K562 (cell line): ENCODE measurements around the gene SDC3. TPM values are rescaled to one million over a fixed set of nuclear protein-coding genes. Genes with fewer than 3 reads are reported as not detected.

Experiments
- ATAC-seq: fragments of 200-7000 bp; cut with Tn5 transposase; 3 replicates; pipeline ENCODE4 v1.9.1; 2020; ENCODE audit warnings: moderate library complexity
- BruUV-seq: library from RNA; stranded (reverse); fragments of 400-500 nt; replicated peaks from 2 replicates; lab custom pipeline; 2021; lab: Mats Ljungman, UMichigan
- CTCF ChIA-PET: fragments of 300-600 bp; formaldehyde crosslinking; extraction: SDS; loops from one replicate; lab custom pipeline; 2021; ENCODE audit warnings: low intra/inter-chr PET ratio; lab: Yijun Ruan, JAX
- POLR2A ChIA-PET: fragments of 300-600, 350-650 bp; sonication (Branson Sonifier 250); formaldehyde crosslinking; extraction: SDS; loops from one replicate; lab custom pipeline; 2021; ENCODE audit warnings: antibody characterized with exemption, inconsistent platforms; lab: Yijun Ruan, JAX
- DNase-seq, 4 experiments: peaks; one replicate each; pipeline versions ENCODE4 v3.0.0 to v3.0.0-alpha.2; 2011 to 2018; ENCODE audit warnings: low spot score in 3 of 4, mixed read lengths in 3 of 4; ENCODE audit errors: extremely low read depth in 1 of 4
- FAIRE-seq: peaks from 2 replicates; lab custom pipeline; 2011; peaks lifted over from hg19 to GRCh38; lab: Jason Lieb, UNC
- H2AFZ ChIP-seq: 2 replicates; pipeline ENCODE4 v1.6.0; 2011; ENCODE audit warnings: low read depth, low read length, control low read depth, inconsistent platforms
- H3K27ac ChIP-seq: fragments of 200-600 bp; 3 replicates; pipeline ENCODE4 v1.8.0; 2011; ENCODE audit warnings: low read depth, mild to moderate bottlenecking, control low read depth, inconsistent platforms, low read length, moderate library complexity, mixed read lengths; ENCODE audit errors: extremely low read depth
- H3K27me3 ChIP-seq, 2 experiments: fragments of 300-600 bp in 1 of 2; 2 replicates in 1 of 2; 3 replicates in 1 of 2; pipeline versions ENCODE4 v1.6.0 to v1.8.0; 2011; ENCODE audit warnings: inconsistent platforms in 2 of 2, low read length in 2 of 2, mild to moderate bottlenecking in 1 of 2, mixed read lengths in 1 of 2, moderate library complexity in 1 of 2; ENCODE audit not compliant: control insufficient read depth in 2 of 2, insufficient read depth in 2 of 2
- H3K36me3 ChIP-seq: fragments of 300-600 bp; 3 replicates; pipeline ENCODE4 v1.8.0; 2011; ENCODE audit warnings: mild to moderate bottlenecking, low read length, inconsistent platforms; ENCODE audit not compliant: control insufficient read depth, insufficient read depth
- H3K4me1 ChIP-seq, 2 experiments: fragments of 200-600 bp in 1 of 2; replicated peaks in 1 of 2; 2 replicates in 1 of 2; 3 replicates in 1 of 2; pipeline versions ENCODE4 v1.5.1 to v1.8.0; 2011; ENCODE audit warnings: inconsistent platforms in 2 of 2, low read length in 2 of 2, mild to moderate bottlenecking in 1 of 2, mixed read lengths in 1 of 2, moderate library complexity in 1 of 2; ENCODE audit not compliant: control insufficient read depth in 2 of 2, insufficient read depth in 2 of 2
- H3K4me2 ChIP-seq: 2 replicates; pipeline ENCODE4 v1.6.1; 2011; ENCODE audit warnings: low read length, control low read depth, inconsistent platforms, mixed read lengths; ENCODE audit not compliant: insufficient read depth
- H3K4me3 ChIP-seq: fragments of 200-600 bp; sonication (generic), shearing (Covaris generic); 2 replicates; pipeline ENCODE4 v1.5.1; 2016; ENCODE audit warnings: control low read depth, inconsistent platforms
- H3K79me2 ChIP-seq: fragments of 200-600 bp; 3 replicates; pipeline ENCODE4 v1.8.0; 2011; ENCODE audit warnings: low read length, inconsistent platforms; ENCODE audit not compliant: control insufficient read depth, insufficient read depth
- H3K9ac ChIP-seq, 2 experiments: 2 replicates each; pipeline versions ENCODE4 v1.6.0 to v1.6.1; 2011; ENCODE audit warnings: low read depth in 2 of 2, low read length in 2 of 2, control low read depth in 1 of 2, inconsistent platforms in 1 of 2, mild to moderate bottlenecking in 1 of 2, mixed read lengths in 1 of 2; ENCODE audit not compliant: insufficient read depth in 1 of 2
- H3K9me1 ChIP-seq: one replicate; pipeline ENCODE4 v1.6.0; 2011; ENCODE audit warnings: inconsistent platforms, mild to moderate bottlenecking, low read length, moderate library complexity; ENCODE audit not compliant: control insufficient read depth, insufficient read depth
- H3K9me3 ChIP-seq: replicated peaks from 2 replicates; pipeline ENCODE4 v1.5.1; 2011; ENCODE audit warnings: low read depth, low read length, inconsistent platforms; ENCODE audit not compliant: control insufficient read depth, insufficient read depth
- H4K20me1 ChIP-seq: replicated peaks from 2 replicates; pipeline ENCODE4 v1.6.1; 2011; ENCODE audit warnings: low read length, inconsistent platforms, mixed read lengths; ENCODE audit not compliant: control insufficient read depth, insufficient read depth
- GTF2F1 ChIP-seq: IDR thresholded peaks from 2 replicates; pipeline ENCODE4 v1.6.1; 2011; ENCODE audit warnings: low read depth, low read length, improper control_type of control experiment
- MEF2D ChIP-seq: conservative IDR thresholded peaks from 2 replicates; pipeline ENCODE4 v1.6.1; 2016; ENCODE audit warnings: low read depth, missing genetic modification characterization, missing compliant biosample characterization
- NCOA1 ChIP-seq: fragments of 450-650 bp; IDR thresholded peaks from 2 replicates; pipeline ENCODE4 v1.6.1; 2016; ENCODE audit warnings: low read depth
- NR1H2 ChIP-seq: sonication (generic); formaldehyde crosslinking; IDR thresholded peaks from 2 replicates; pipeline ENCODE4 v1.4.0; 2020; ENCODE audit warnings: mild to moderate bottlenecking, missing genetic modification reagents
- NUFIP1 ChIP-seq: fragments of 450-650 bp; IDR thresholded peaks from 2 replicates; pipeline ENCODE4 v1.6.1; 2018; ENCODE audit not compliant: partially characterized antibody
- POLR2AphosphoS5 ChIP-seq: IDR thresholded peaks from 2 replicates; pipeline ENCODE4 v1.6.1; 2011; ENCODE audit warnings: mild to moderate bottlenecking, low read depth, low read length, moderate library complexity; ENCODE audit not compliant: control insufficient read depth, insufficient read depth
- SIN3A ChIP-seq, 2 experiments: fragments of 150-350 bp in 1 of 2; IDR thresholded peaks; 2 replicates each; pipeline ENCODE4 v1.6.1; 2011 to 2016; ENCODE audit warnings: borderline replicate concordance in 2 of 2, low read depth in 2 of 2, low read length in 2 of 2, mild to moderate bottlenecking in 2 of 2, moderate library complexity in 2 of 2; ENCODE audit not compliant: control insufficient read depth in 1 of 2
- TRIM28 ChIP-seq: fragments of 450-650 bp; IDR thresholded peaks from 2 replicates; pipeline ENCODE4 v1.6.1; 2017
- XRCC5 ChIP-seq: fragments of 200-400 bp; formaldehyde crosslinking; IDR thresholded peaks from 2 replicates; pipeline ENCODE4 v1.6.1; 2017; ENCODE audit warnings: low read depth, mild to moderate bottlenecking, low read length
- ZNF282 ChIP-seq: sonication (generic); formaldehyde crosslinking; IDR thresholded peaks from 2 replicates; pipeline ENCODE4 v1.8.1; 2023; ENCODE audit warnings: missing genetic modification reagents
- ZNF644 ChIP-seq: fragments of 200-800 bp; sonication (Bioruptor generic); IDR thresholded peaks from 2 replicates; pipeline ENCODE4 v1.6.1; 2016; ENCODE audit warnings: low read depth, missing genetic modification characterization, missing compliant biosample characterization
- WGBS: fragments of 100-300 bp; shearing (Covaris generic); methylation state at CpG from one replicate; pipeline ENCODE4 v1.1.6; 2016; ENCODE audit warnings: low coverage, mixed read lengths; ENCODE audit not compliant: insufficient coverage; ENCODE audit errors: missing lambda C conversion rate; 5-methylcytosine and 5-hydroxymethylcytosine counted together
- in situ Hi-C: fragments of 300-500 bp; cut with MboI; formaldehyde crosslinking; loops from 4 replicates; pipeline ENCODE4 v1.15.0; 2018; ENCODE audit warnings: inconsistent platforms, mixed read lengths
- intact Hi-C: fragments of 100-400 bp; cut with micrococcal nuclease; formaldehyde crosslinking; loops from 2 replicates; pipeline ENCODE4 v1.14.2; 2022
- polyA plus RNA-seq, 8 experiments: library from polyadenylated mRNA; depleted of rRNA in 4 of 8; stranded (reverse) in 5 of 8; unstranded in 3 of 8; fragments of >200 nt; fragmentation: Nextera tagmentation in 2 of 8; fragmentation: Illumina TruSeq in 1 of 8; extraction: Ambion mirVana in 2 of 8; extraction: Trizol in 1 of 8; gene quantifications; 2 replicates each; pipeline versions ENCODE4 v1.2.1 to v1.2.3, GENCODE V29; 2011 to 2014; ENCODE audit warnings: inconsistent platforms in 1 of 8, missing spikeins in 1 of 8
- total RNA-seq, 7 experiments: library from RNA; depleted of rRNA in 6 of 7; stranded (reverse); fragments of >200 nt in 6 of 7; fragmentation: Illumina TruSeq in 2 of 7; extraction: Trizol in 2 of 7; gene quantifications; 2 replicates each; pipeline versions ENCODE4 v1.2.1 to v1.2.3, GENCODE V29; 2011 to 2021; ENCODE audit warnings: low replicate concordance in 1 of 7

SDC3 gene
- total and polyA plus RNA-seq, 9 of the 15 experiments (the other 6 are each of a cell fraction or from before 2014, with no cell fraction given), result 0.38 to 44.1 (median 12.1) TPM

DNA sequence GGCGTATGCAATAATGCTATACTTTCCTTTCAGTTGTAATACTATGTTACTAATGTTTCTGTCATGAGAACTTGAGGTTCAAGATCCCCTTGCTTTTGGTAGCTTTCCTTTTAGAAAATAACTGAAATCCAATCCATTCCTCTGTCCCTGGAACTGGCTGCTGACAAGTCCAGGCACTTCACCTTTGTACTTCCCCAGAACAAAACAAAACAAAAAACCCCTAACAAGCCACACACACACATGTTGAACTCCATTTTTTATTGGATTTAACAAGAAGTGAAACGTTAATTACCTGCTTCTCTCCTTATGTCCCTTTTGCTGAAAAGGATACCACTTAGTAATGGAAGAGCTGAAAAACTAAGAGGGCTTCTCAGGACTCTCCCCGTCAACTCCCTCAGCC is 26.1 kb upstream of the SDC3 start:
- Histone ChIP-seq H3K27ac (no peak overlapping the region), H3K27me3 (no peaks in the 10 kb centered on the region), H3K79me2 (no peaks in the 10 kb centered on the region), H3K9me3 (no peaks in the 10 kb centered on the region), H3K9ac (no peak overlapping the region), H3K4me3 (no peak overlapping the region), H3K4me2 (no peak overlapping the region), H3K4me1 (no peaks in the 10 kb centered on the region), H3K36me3 (peaks cover 75% of the 10 kb centered on the region)
- ATAC-seq (no peak), FAIRE-seq (no peak)
- 73% methylated on average over 3 of the region's 3 CpGs for WGBS
- no TSS peak for BruUV-seq
- TF ChIP-seq ZNF644 (tag) (no peak), NCOA1 (no peak), TRIM28 (no peak), XRCC5 (no peak), NUFIP1 (no peak), ZNF282 (CRISPR knock-in tag) (no peak), NR1H2 (CRISPR knock-in tag) (no peak)
- TF ChIP-seq, all 486 proteins: peak for 0
- POLR2A ChIA-PET, result interaction anchor here (0.9 to 3.1 kb wide), 11 partner anchors 8 to 216 kb away, joined by 3 to 18 read pairs (median 4); no protein-coding TSS in a partner anchor
- intact Hi-C loops, result no loop called here
- no peak for DNase-seq
- H2AFZ ChIP-seq, result no peak overlapping the region
- H4K20me1 ChIP-seq, result no peaks in the 10 kb centered on the region; the same call in 1 of the 2 replicates
- CTCF ChIA-PET, result no interaction called here
- no peaks in the 10 kb centered on the region for H3K9me1 ChIP-seq
- in situ Hi-C loops, result no loop called here

DNA sequence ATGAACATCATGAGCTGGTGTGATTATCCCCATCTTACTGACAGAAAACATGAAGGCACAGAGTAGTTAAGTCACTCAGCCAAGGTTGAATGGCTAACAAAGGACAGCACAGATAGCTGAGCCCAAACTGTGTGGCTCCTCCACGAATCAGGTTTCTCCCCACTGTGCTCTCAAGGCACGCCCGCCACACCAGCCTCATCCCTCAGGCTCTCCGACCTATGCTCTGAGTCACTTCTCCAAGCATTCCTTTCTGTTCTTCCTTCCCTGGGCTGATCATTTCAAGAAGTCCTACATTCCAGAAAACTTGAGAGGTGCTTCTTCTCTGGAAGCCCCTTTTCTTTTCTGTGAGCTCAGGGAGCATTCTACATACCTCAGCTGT is 25.3 kb upstream of the SDC3 start:
- H3K9me3 ChIP-seq, result no peaks in the 10 kb centered on the region
- no peak overlapping the region for H3K27ac ChIP-seq
- CTCF ChIA-PET, result no interaction called here
- H2AFZ ChIP-seq, result no peak overlapping the region
- no peaks in the 10 kb centered on the region for H3K27me3 ChIP-seq
- in situ Hi-C loops, result no loop called here
- H3K79me2 ChIP-seq, result no peaks in the 10 kb centered on the region
- TF ChIP-seq GTF2F1, result no peak
- TF ChIP-seq POLR2AphosphoS5, result peak; percentile 16; the same call in 1 of the 2 replicates
- no peak for TF ChIP-seq SIN3A (IDR thresholded peaks at IDR 0.05; ENCODE audit: borderline replicate concordance in 2 of 2, control insufficient read depth in 1 of 2, low read depth in 2 of 2, low read length in 2 of 2)
- TF ChIP-seq MEF2D (tag), result no peak
- TF ChIP-seq, all 486 proteins: peak for 1
- no peak overlapping the region for H3K4me2 ChIP-seq
- H3K4me3 ChIP-seq, result no peak overlapping the region
- no peak for ATAC-seq
- H3K9ac ChIP-seq, result no peak overlapping the region
- intact Hi-C loops, result no loop called here
- no peak for DNase-seq
- no TSS peak for BruUV-seq
- no peaks in the 10 kb centered on the region; the same call in 1 of the 2 replicates for H4K20me1 ChIP-seq
- H3K4me1 ChIP-seq, result no peaks in the 10 kb centered on the region; a peak in 2 of 5 replicates
- FAIRE-seq, result no peak
- no peaks in the 10 kb centered on the region for H3K9me1 ChIP-seq
- POLR2A ChIA-PET, result interaction anchor here (0.6 to 3.1 kb wide), 18 partner anchors 9 to 215 kb away, joined by 3 to 18 read pairs (median 4); no protein-coding TSS in a partner anchor
- peaks cover 68% of the 10 kb centered on the region for H3K36me3 ChIP-seq
- 91% methylated on average over 4 of the region's 4 CpGs for WGBS
